Fibroblast of gingiva (primary cell): ENCODE measurements around the gene CLK4.
A peak's percentile ranks its signal among the peaks of the same experiment; 100 is the strongest.

ENCODE experiments used
- DNase-seq: peaks from one replicate; pipeline ENCODE4 v3.0.0-alpha.2; 2011; ENCODE audit warnings: low read depth

Gene CLK4

DNA sequence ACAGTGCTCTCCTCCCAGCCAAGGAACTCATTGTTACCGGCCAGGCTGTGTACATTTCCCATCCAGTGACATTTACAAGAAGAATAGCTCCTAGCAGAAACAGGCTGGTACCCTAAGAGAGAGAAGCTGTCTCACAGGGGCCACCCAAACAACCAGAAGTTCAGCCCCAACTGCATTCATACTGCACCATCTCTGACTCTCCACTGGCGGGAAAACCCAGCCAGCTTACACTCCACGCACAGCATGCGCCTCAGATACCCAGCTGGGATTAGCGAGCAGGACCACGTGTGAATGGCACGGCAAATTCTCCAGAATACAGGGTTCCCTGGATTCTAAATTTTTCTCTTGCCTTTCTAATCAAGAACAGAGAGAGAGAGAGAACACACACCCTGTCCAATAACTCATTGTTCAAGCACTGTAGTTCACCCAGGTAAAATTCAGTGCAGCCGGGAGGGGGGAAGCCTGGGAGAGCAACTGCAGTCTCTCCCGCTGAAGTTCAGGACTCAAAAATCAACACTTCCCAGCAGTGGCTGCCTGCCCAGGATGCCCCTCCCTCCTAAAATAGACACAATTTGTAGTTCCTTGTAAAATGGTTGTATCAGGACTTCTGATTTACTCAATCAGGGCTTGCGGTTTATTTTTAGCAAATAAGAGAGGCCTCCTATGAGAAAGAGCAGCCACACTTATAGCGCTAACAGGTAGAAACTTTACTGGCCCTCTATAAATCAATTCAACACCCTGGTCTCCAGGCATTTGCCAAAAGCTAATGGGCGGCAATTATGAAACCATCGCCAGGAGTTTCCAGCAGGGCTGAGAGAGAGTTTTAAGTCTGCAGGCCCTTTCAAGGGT is 38.9 kb downstream of the CLK4 start:
- no peak for DNase-seq

DNA sequence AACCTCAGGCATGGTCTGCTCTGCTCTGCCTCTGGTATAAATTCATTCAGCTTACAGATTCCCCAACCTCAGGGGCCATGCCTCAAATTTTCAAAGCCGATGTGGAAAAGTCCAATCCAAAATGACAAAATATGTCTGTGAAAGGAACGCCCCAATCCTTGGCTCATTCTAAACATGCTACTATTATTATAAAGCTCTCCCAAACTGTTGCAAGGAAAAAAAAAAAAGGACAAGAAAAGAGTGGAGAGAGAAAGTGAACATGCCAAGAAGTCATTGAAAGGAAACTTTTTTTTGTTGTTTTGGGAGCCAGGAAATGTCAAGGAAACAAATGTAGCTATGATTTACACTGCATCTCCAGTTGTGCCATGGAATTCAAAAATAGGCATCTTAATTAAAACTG is 40.5 kb downstream of the CLK4 start:
- no peak for DNase-seq

DNA sequence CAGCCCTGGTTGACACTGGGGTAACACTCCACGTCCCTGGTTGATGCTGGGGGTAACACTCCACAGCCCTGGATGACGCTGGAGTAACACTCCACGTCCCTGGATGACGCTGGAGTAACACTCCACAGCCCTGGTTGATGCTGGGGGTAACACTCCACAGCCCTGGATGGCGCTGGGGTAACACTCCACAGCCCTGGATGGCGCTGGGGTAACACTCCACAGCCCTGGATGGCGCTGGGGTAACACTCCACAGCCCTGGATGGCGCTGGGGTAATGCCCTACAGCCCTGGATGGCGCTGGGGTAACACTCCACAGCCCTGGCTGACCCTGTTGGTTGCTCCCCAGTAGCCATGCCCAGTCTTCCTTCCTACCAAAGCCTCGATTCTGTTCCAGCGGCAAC is 41.4 kb downstream of the CLK4 start:
- DNase-seq, result peak; percentile 25

DNA sequence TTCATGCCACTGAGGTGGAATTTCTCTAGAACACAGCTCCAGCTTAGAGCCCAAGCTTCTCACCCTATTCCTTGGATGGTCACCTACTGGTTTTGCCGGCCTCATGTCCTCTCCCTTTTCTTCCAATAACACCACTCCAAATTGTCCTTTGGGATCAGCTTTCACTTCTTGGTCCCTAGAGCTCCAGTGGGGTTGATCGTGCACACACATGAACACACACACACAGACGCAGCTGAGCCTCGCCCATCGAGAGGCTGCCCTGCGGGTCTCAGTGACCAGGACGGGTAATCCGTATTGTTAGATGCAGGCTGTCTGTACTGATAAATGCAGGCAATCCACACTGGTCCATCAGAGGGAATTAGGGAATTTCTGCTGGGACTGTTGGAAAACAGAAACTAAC is 43.6 kb downstream of the CLK4 start:
- no peak for DNase-seq

DNA sequence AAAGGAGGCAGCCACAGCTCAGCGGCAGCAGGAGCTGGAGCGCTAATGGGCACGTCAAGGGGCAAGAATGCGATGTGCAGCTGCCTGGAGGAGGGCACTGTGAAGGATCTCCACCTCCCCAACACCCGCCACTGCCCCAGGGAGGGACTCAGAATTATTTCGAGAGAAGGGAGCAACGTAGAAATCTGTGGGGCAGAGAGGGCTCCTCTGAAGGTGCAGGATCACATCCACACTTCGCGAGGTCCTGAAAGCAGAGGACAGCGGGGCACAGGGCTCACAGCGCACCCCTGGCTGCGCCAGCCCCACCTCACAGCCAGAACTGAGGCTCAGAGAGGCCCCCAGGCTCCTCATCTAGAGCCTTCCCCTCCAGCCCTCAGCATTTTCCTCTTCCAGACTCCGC is 44.6 kb downstream of the CLK4 start:
- no peak for DNase-seq

GRCh38 chr5:178581621-178582020 is 45.2 kb downstream of the CLK4 start:
- no peak for DNase-seq

GRCh38 chr5:178580271-178580955 is 46.4 kb downstream of the CLK4 start:
- no peak for DNase-seq

GRCh38 chr5:178577944-178578343 is 48.9 kb downstream of the CLK4 start:
- DNase-seq, result no peak

- DNase-seq, result no peak
Measured at GRCh38 chr5:178577376-178577839, 49.4 kb downstream of the CLK4 start.

GRCh38 chr5:178576591-178577351 is 50.1 kb downstream of the CLK4 start:
- DNase-seq, result no peak

- no peak for DNase-seq
Measured at GRCh38 chr5:178573216-178573615, 53.6 kb downstream of the CLK4 start.

GRCh38 chr5:178572617-178573016 is 54.2 kb downstream of the CLK4 start:
- no peak for DNase-seq

- DNase-seq, result no peak
Measured at GRCh38 chr5:178569485-178569884, 57.4 kb downstream of the CLK4 start.

DNA sequence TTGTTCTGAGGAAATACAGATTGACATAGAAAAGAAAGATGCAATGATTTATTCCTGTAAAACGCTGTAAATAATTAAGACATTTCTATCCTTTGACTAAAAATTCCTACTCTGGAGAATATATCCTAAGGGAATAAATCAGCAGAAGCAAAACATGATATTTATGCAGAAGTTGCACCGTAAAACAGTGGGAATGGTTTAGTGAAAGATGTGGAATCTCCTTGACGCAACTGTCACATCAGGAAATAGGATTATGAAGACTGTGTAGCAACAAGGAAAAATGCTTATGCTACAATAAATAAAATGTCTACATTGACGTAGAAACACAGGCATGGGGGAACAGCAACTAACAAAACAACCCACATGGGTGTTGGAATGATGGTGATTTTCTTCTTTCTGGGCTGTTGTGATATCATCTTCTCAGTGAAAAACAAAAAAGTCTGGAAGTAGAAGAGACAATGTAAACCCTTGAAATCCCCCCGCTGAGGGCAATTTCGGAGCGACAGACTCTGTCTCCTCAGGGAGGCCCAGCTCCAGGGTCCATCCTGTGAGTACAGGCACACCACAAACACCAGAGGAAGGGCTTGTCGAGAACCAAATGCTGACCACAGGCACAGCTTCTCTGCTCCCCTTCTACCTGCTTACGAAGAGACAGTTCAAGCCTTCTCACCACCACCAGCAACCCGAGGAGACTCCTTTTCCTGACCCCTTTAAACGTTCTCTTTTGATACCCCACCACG is 61.9 kb downstream of the CLK4 start:
- peak; percentile 15 for DNase-seq

- no peak for DNase-seq
Measured at GRCh38 chr5:178564397-178564796, 62.5 kb downstream of the CLK4 start.

DNA sequence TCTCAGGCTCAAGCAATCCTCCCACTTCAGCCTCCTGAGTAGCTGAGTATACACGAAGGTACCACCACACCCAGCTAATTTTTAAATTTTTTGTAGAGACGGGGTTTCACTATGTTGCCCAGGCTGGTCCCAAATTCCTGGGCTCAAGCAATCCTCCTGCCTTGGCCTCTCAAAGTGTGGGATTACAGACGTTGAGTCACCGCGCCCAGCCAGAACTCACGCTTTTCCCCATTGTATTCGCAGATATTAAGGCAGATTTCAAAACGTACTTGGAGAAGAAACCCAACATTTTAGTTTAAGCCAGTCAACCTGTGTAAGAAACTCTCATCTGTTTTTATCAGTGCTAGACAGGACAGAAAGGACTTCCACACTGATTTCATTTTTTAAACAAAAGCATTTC is 63.2 kb downstream of the CLK4 start:
- no peak for DNase-seq

DNA sequence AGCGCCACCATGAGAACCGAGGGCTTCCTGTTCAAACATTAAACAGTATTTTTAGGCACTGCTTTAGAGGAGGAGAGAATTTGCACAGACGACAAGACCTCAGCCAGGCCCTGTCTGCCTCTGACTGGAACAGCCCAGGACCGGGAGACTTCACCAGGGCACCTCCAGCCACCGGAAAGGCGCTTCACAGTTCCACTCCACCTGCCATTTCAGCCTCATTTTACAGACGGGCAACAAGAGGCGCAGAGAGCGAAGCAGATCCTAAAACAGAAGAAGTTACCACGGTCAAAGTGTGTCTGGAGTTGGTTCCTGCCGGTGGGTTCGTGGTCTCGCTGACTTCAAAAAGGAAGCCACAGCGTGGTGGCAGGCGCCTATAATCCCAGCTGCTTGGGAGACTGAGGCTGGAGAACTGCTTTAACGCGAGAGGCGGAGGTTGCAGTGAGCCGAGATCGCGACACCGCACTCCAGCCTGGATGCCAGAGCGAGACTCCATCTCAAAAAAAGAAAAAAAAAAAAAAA is 65.0 kb downstream of the CLK4 start:
- DNase-seq, result no peak

DNA sequence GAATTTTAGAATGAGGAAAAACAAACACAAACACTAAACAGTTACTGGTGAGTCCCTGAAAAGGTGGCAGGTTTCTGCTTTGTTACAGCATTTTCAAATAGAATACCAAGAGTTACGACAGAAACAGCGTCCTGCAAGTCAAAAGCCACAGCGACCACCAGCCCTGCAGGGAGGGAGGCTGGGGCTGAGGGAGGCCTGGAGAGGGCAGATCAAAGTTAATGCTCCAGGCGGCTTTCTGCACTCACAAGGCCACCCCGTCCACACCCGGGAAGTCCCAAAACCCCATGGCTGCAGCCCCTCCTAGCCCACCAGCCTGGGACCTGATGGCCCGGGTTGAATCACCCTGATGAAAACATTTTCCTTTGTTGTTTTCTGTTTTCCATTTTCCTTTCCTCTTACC is 65.9 kb downstream of the CLK4 start:
- no peak for DNase-seq

DNA sequence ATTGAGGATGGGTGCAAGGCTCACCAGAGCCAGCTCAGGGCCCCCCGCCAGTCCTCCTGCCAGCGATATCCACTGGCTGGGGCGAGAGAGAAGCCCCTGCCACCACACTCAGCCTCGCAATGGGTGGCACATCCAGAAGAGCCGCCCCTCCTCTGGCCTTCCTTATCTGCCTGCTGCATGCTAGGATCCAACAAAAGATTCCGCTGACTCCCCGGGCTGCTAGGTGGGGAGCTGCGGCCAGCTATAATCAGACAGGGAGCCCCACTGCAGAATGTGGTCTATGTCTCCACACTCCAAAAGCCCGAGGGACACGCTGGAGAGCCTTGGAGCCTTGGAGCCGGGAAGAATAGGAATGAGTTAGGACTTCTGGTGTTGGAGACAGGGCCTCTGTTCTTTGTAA is 69.4 kb downstream of the CLK4 start:
- no peak for DNase-seq

DNA sequence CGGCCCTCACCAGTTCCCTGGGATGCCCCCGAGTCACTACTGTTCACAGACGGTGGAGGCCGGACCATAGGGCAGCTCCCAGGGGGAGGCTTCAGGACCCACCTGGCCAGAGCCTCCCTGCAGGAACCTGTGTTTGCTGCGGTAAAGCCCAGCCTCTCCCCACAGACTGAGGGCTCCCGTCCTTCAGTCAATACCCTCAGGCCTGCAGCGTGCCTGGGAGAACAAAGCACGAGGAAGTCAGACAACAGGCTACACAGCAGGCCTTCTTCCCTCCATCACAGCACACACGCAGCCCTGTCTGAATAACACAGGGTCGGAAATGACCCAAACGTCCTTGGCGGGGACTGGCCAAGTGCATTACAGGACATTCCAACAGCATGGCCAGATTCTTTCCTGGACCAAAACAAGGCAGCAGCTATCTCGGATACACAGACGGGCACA is 71.1 kb downstream of the CLK4 start:
- DNase-seq, result no peak

DNA sequence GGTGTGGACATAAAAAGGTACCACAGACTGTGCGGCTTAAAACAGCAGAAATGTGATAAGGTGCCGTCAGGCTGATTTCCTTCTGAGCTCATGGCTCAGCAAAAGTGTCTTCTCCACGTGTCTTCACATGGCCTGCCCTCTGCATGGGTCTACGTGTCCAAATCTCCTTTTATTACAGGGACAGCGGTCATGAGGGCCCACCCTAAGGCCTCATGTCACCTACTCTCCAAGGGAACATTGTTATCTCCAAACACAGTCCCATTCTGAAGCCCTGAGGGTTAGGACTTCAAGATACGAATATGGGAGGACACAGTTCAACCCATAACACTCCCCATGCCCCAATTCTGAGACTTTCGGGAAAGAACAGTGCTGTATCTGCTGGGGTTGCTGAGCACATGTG is 71.8 kb downstream of the CLK4 start:
- no peak for DNase-seq

GRCh38 chr5:178554311-178554710 is 72.5 kb downstream of the CLK4 start:
- no peak for DNase-seq
